ENCODE data around the gene MAFG.

DNA sequence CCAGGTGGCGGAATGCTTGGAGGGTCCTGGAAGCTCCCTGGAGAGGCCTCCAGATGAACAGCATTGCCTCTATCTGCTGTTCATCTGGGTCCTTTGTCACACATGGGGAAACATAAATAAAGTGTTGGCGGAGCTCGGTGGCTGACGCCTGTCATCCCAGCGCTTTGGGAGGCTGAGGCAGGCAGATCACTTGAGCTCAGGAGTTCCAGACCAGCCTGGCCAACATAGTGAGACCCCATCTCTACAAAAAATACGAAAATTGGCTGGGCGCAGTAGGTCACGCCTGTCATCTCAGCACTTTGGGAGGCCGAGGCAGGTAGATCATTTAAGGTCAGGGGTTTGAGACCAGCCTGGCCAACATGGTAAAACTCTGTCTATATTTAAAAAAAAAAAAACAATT is 17.3 kb upstream of the MAFG start:
- TF ChIP-seq EP300 (IDR thresholded peaks at IDR 0.05): no peak
- TF ChIP-seq, protein P1, sequence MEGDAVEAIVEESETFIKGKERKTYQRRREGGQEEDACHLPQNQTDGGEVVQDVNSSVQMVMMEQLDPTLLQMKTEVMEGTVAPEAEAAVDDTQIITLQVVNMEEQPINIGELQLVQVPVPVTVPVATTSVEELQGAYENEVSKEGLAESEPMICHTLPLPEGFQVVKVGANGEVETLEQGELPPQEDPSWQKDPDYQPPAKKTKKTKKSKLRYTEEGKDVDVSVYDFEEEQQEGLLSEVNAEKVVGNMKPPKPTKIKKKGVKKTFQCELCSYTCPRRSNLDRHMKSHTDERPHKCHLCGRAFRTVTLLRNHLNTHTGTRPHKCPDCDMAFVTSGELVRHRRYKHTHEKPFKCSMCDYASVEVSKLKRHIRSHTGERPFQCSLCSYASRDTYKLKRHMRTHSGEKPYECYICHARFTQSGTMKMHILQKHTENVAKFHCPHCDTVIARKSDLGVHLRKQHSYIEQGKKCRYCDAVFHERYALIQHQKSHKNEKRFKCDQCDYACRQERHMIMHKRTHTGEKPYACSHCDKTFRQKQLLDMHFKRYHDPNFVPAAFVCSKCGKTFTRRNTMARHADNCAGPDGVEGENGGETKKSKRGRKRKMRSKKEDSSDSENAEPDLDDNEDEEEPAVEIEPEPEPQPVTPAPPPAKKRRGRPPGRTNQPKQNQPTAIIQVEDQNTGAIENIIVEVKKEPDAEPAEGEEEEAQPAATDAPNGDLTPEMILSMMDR (IDR thresholded peaks at IDR 0.05): no peak

All from suprapubic skin (tissue), 3 donors.